ENCODE measurements around the gene SERPINF2. TPM values are rescaled to one million over a fixed set of nuclear protein-coding genes. Genes with fewer than 3 reads are reported as not detected.

The SERPINF2 gene
- total RNA-seq, 1 experiment from 2014 or later: 0.68 TPM

DNA sequence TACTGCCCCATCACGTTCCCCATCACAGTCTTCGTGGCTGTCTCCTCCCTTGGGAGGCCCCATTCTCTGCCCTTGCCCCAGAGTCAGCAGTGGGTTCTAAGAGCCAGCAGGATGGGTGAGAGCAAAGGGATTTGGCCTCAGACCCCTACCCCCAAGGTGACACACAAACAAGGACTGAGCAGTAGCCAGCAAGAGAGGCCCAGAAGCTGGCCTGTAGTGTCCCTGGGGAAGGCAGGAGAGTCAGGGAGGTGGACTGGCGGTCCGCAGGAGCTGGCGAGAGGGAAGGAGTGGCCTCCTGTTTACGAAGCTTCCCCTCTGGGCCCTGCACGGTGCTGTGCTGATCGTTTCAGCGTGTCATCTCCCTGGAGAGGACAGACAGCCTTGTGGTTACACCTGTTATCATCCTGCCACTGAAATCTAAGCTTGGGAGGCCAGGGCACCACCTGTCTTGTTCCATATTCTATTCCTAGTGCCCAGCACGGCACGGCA, 9.8 kb upstream of the SERPINF2 start:
- no peaks in the 10 kb centered on the region for H3K23me2 ChIP-seq (ENCODE audit: insufficient read length, low read depth, low read length, poor library complexity, severe bottlenecking)
- no peak overlapping the region for H3T11ph ChIP-seq (ENCODE audit: low read length)
- H3K23ac ChIP-seq (ENCODE audit: insufficient read length, low read depth, low read length): no peak overlapping the region
- H3K4me1 ChIP-seq (ENCODE audit: insufficient read depth, low read length): no peaks in the 10 kb centered on the region; the same call in 1 of the 2 replicates
- H3K36me3 Mint-ChIP-seq (ENCODE audit: insufficient read depth in 1 of 3, low read depth in 3 of 3): peaks cover 0 to 10% (median 7%) of the 10 kb centered on the region in 3 experiments; a peak in 4 of 7 replicates
- no peaks in the 10 kb centered on the region for H3K9me3 ChIP-seq (ENCODE audit: control insufficient read depth, low read depth, low read length)
- no peaks in the 10 kb centered on the region for H4K20me1 ChIP-seq (ENCODE audit: control insufficient read depth, insufficient read depth, insufficient read length)
- TF ChIP-seq, protein P1, sequence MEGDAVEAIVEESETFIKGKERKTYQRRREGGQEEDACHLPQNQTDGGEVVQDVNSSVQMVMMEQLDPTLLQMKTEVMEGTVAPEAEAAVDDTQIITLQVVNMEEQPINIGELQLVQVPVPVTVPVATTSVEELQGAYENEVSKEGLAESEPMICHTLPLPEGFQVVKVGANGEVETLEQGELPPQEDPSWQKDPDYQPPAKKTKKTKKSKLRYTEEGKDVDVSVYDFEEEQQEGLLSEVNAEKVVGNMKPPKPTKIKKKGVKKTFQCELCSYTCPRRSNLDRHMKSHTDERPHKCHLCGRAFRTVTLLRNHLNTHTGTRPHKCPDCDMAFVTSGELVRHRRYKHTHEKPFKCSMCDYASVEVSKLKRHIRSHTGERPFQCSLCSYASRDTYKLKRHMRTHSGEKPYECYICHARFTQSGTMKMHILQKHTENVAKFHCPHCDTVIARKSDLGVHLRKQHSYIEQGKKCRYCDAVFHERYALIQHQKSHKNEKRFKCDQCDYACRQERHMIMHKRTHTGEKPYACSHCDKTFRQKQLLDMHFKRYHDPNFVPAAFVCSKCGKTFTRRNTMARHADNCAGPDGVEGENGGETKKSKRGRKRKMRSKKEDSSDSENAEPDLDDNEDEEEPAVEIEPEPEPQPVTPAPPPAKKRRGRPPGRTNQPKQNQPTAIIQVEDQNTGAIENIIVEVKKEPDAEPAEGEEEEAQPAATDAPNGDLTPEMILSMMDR (conservative IDR thresholded peaks at IDR 0.05): no peak
- no peak overlapping the region for H4K5ac ChIP-seq (ENCODE audit: insufficient read length, low read depth, low read length)
- H3K27me3 ChIP-seq (ENCODE audit: insufficient read depth, low read length): no peaks in the 10 kb centered on the region
- H2BK20ac ChIP-seq (ENCODE audit: low read depth, low read length, poor library complexity, severe bottlenecking): no peak overlapping the region
- H2BK15ac ChIP-seq (ENCODE audit: low read depth, low read length): no peak overlapping the region
- no peaks in the 10 kb centered on the region; a peak in 1 of 5 replicates for H3K9me3 Mint-ChIP-seq
- no peak overlapping the region for H4K91ac ChIP-seq (ENCODE audit: insufficient read length, low read depth, low read length)
- no peak overlapping the region for H3K4me2 ChIP-seq (ENCODE audit: insufficient read depth, insufficient read length, low read length)
- H3K4me3 Mint-ChIP-seq: no peak overlapping the region
- H3K4me1 Mint-ChIP-seq: peaks cover 6 to 12% of the 10 kb centered on the region in 2 experiments; a peak in 1 of 4 replicates
- no peak overlapping the region for H2BK120ac ChIP-seq (ENCODE audit: low read depth, low read length, poor library complexity, severe bottlenecking)
- no peak overlapping the region for H2BK5ac ChIP-seq (ENCODE audit: insufficient read length, low read length)
- H3K18ac ChIP-seq (ENCODE audit: insufficient read length, low read depth, low read length): no peak overlapping the region
- no peaks in the 10 kb centered on the region for H3K79me2 ChIP-seq (ENCODE audit: insufficient read depth, low read length)
- H2BK12ac ChIP-seq (ENCODE audit: insufficient read length, low read depth, low read length): no peak overlapping the region
- H3K27ac Mint-ChIP-seq: 0 out of 7 replicates have a peak overlapping the region, but pooled peaks of 1 of the 3 experiments have one; percentile 44
- no peak for DNase-seq
- H3K4ac ChIP-seq (ENCODE audit: low read depth, low read length): no peak overlapping the region
- no peak overlapping the region for H2AK5ac ChIP-seq (ENCODE audit: insufficient read length, low read length)
- H3K27me3 Mint-ChIP-seq (ENCODE audit: low read depth): no peaks in the 10 kb centered on the region
- H3K14ac ChIP-seq (ENCODE audit: insufficient read depth, low read length): no peak overlapping the region
- H2AFZ ChIP-seq (ENCODE audit: low read length): no peak overlapping the region
- H3K56ac ChIP-seq (ENCODE audit: insufficient read length, low read depth, low read length): no peak overlapping the region
- no peak overlapping the region for H3K27ac ChIP-seq (ENCODE audit: insufficient read length, low read depth, low read length)
- H3K9ac ChIP-seq (ENCODE audit: extremely low read depth, insufficient read length, low read length): no peak overlapping the region
- H3K79me1 ChIP-seq (ENCODE audit: insufficient read depth, low read depth, low read length, poor library complexity, severe bottlenecking): no peaks in the 10 kb centered on the region
- no CpG with 5 or more reads among the region's 11 CpGs for WGBS (ENCODE audit: extremely low coverage, insufficient read length, low lambda C conversion rate)
- H4K8ac ChIP-seq (replicated peaks; ENCODE audit: insufficient read length, low read depth, low read length): no peak overlapping the region
